H9 (cell line): Measurements from ENCODE around the gene CETP. TPM values are rescaled to one million over a fixed set of nuclear protein-coding genes. Genes with fewer than 3 reads are reported as not detected.

ENCODE experiments used
- DNase-seq: peaks from one replicate; pipeline ENCODE4 v3.0.0-alpha.2; 2017
- H2AFZ ChIP-seq: one replicate; pipeline ENCODE4 v1.6.1; 2013; ENCODE audit warnings: mild to moderate bottlenecking, low read length, control low read depth, moderate library complexity
- H2AK5ac ChIP-seq: 2 replicates; pipeline ENCODE4 v1.6.1; 2013; ENCODE audit warnings: low read length, control low read depth, mixed read lengths; ENCODE audit not compliant: insufficient read length
- H2BK120ac ChIP-seq: one replicate; pipeline ENCODE4 v1.6.1; 2013; ENCODE audit warnings: low read depth, mild to moderate bottlenecking, low read length, control low read depth, inconsistent platforms; ENCODE audit not compliant: poor library complexity, severe bottlenecking
- H2BK12ac ChIP-seq: 2 replicates; pipeline ENCODE4 v1.6.1; 2013; ENCODE audit warnings: low read length, control low read depth, mixed read lengths, low read depth; ENCODE audit not compliant: insufficient read length
- H2BK15ac ChIP-seq: 2 replicates; pipeline ENCODE4 v1.6.1; 2013; ENCODE audit warnings: low read depth, low read length, control low read depth
- H2BK20ac ChIP-seq: one replicate; pipeline ENCODE4 v1.6.1; 2013; ENCODE audit warnings: low read depth, mild to moderate bottlenecking, low read length, control low read depth, inconsistent platforms; ENCODE audit not compliant: poor library complexity, severe bottlenecking
- H2BK5ac ChIP-seq: 2 replicates; pipeline ENCODE4 v1.6.1; 2013; ENCODE audit warnings: low read length, control low read depth, mixed read lengths; ENCODE audit not compliant: insufficient read length
- H3K14ac ChIP-seq: 2 replicates; pipeline ENCODE4 v1.6.1; 2013; ENCODE audit warnings: low read length, control low read depth; ENCODE audit not compliant: insufficient read depth
- H3K18ac ChIP-seq: 2 replicates; pipeline ENCODE4 v1.6.1; 2013; ENCODE audit warnings: low read depth, mild to moderate bottlenecking, mixed read lengths, low read length, control low read depth; ENCODE audit not compliant: insufficient read length
- H3K23ac ChIP-seq: 2 replicates; pipeline ENCODE4 v1.6.1; 2013; ENCODE audit warnings: low read length, control low read depth, mixed read lengths, low read depth; ENCODE audit not compliant: insufficient read length
- H3K23me2 ChIP-seq: 2 replicates; pipeline ENCODE4 v1.6.1; 2013; ENCODE audit warnings: low read depth, mild to moderate bottlenecking, mixed read lengths, low read length, control low read depth; ENCODE audit not compliant: insufficient read length, poor library complexity, severe bottlenecking
- H3K27ac ChIP-seq: 2 replicates; pipeline ENCODE4 v1.5.1; 2013; ENCODE audit warnings: low read length, control low read depth, mixed read lengths, low read depth; ENCODE audit not compliant: insufficient read length
- H3K27me3 ChIP-seq: 2 replicates; pipeline ENCODE4 v1.6.1; 2013; ENCODE audit warnings: low read length, control low read depth, inconsistent platforms; ENCODE audit not compliant: insufficient read depth
- H3K4ac ChIP-seq: 2 replicates; pipeline ENCODE4 v1.6.1; 2013; ENCODE audit warnings: low read depth, mild to moderate bottlenecking, control low read depth, inconsistent platforms, low read length, moderate library complexity
- H3K4me1 ChIP-seq: 2 replicates; pipeline ENCODE4 v1.6.1; 2013; ENCODE audit warnings: low read length, control low read depth, inconsistent platforms; ENCODE audit not compliant: insufficient read depth
- H3K4me2 ChIP-seq: 2 replicates; pipeline ENCODE4 v1.6.1; 2013; ENCODE audit warnings: low read length, control low read depth, mixed read lengths; ENCODE audit not compliant: insufficient read length, insufficient read depth
- H3K56ac ChIP-seq: 2 replicates; pipeline ENCODE4 v1.6.1; 2013; ENCODE audit warnings: low read depth, mild to moderate bottlenecking, mixed read lengths, low read length, control low read depth; ENCODE audit not compliant: insufficient read length
- H3K79me1 ChIP-seq: 2 replicates; pipeline ENCODE4 v1.6.1; 2013; ENCODE audit warnings: low read depth, mild to moderate bottlenecking, moderate library complexity, low read length, control low read depth, inconsistent platforms; ENCODE audit not compliant: insufficient read depth, poor library complexity, severe bottlenecking
- H3K79me2 ChIP-seq: 2 replicates; pipeline ENCODE4 v1.6.1; 2013; ENCODE audit warnings: low read length, control low read depth, inconsistent platforms; ENCODE audit not compliant: insufficient read depth
- H3K9ac ChIP-seq: 2 replicates; pipeline ENCODE4 v1.6.1; 2013; ENCODE audit warnings: low read length, control low read depth, mixed read lengths; ENCODE audit not compliant: insufficient read length; ENCODE audit errors: extremely low read depth
- H3K9me3 ChIP-seq: one replicate; pipeline ENCODE4 v1.6.1; 2013; ENCODE audit warnings: low read depth, low read length, inconsistent platforms; ENCODE audit not compliant: control insufficient read depth
- H3T11ph ChIP-seq: one replicate; pipeline ENCODE4 v1.6.1; 2013; ENCODE audit warnings: mild to moderate bottlenecking, low read length, control low read depth, inconsistent platforms
- H4K20me1 ChIP-seq: one replicate; pipeline ENCODE4 v1.6.1; 2013; ENCODE audit not compliant: control insufficient read depth, insufficient read length, insufficient read depth
- H4K5ac ChIP-seq: 2 replicates; pipeline ENCODE4 v1.6.1; 2013; ENCODE audit warnings: low read depth, mild to moderate bottlenecking, mixed read lengths, low read length, control low read depth; ENCODE audit not compliant: insufficient read length
- H4K8ac ChIP-seq: replicated peaks from 2 replicates; pipeline ENCODE4 v1.6.1; 2013; ENCODE audit warnings: low read length, control low read depth, mixed read lengths, low read depth; ENCODE audit not compliant: insufficient read length
- H4K91ac ChIP-seq: 2 replicates; pipeline ENCODE4 v1.6.1; 2013; ENCODE audit warnings: low read depth, mild to moderate bottlenecking, moderate library complexity, mixed read lengths, low read length, control low read depth; ENCODE audit not compliant: insufficient read length
- H3K27ac Mint-ChIP-seq, 3 experiments: 2 replicates in 2 of 3; 3 replicates in 1 of 3; pipeline ENCODE4 v1.8.0; 2020 to 2021; ENCODE audit warnings: mixed read lengths in 3 of 3, mild to moderate bottlenecking in 1 of 3, moderate library complexity in 1 of 3
- H3K27me3 Mint-ChIP-seq: 2 replicates; pipeline ENCODE4 v1.8.0; 2021; ENCODE audit warnings: low read depth, mild to moderate bottlenecking, moderate library complexity, mixed read lengths
- H3K36me3 Mint-ChIP-seq, 3 experiments: 2 replicates in 2 of 3; 3 replicates in 1 of 3; pipeline ENCODE4 v1.8.0; 2020 to 2021; ENCODE audit warnings: low read depth in 3 of 3, mixed read lengths in 3 of 3; ENCODE audit not compliant: insufficient read depth in 1 of 3
- H3K4me1 Mint-ChIP-seq, 2 experiments: 2 replicates each; pipeline ENCODE4 v1.8.0; 2020; ENCODE audit warnings: mixed read lengths in 2 of 2
- H3K4me3 Mint-ChIP-seq, 2 experiments: 2 replicates in 1 of 2; 3 replicates in 1 of 2; pipeline ENCODE4 v1.8.0; 2020 to 2021; ENCODE audit warnings: mild to moderate bottlenecking in 2 of 2, mixed read lengths in 2 of 2, moderate library complexity in 1 of 2
- H3K9me3 Mint-ChIP-seq, 2 experiments: 2 replicates in 1 of 2; 3 replicates in 1 of 2; pipeline ENCODE4 v1.8.0; 2020; ENCODE audit warnings: mild to moderate bottlenecking in 2 of 2, mixed read lengths in 2 of 2, moderate library complexity in 1 of 2
- CTCF ChIP-seq: fragments of 200-600 bp; sonication (generic); conservative IDR thresholded peaks from 3 replicates; pipeline ENCODE4 v1.8.0; 2021; ENCODE audit warnings: antibody characterized with exemption, mild to moderate bottlenecking
- WGBS: extraction: QIAGEN DNeasy Blood & Tissue Kit; methylation state at CpG from one replicate; pipeline ENCODE4 v1.1.7; 2013; ENCODE audit warnings: missing lambda C conversion rate, low lambda C conversion rate, mixed read lengths; ENCODE audit not compliant: insufficient read length; ENCODE audit errors: extremely low coverage; 5-methylcytosine and 5-hydroxymethylcytosine counted together
- total RNA-seq: library from RNA; stranded (reverse); gene quantifications from 2 replicates; pipeline ENCODE4 v1.2.1, GENCODE V29; 2021

The CETP gene
- total RNA-seq, 1 experiment from 2014 or later: not detected

DNA sequence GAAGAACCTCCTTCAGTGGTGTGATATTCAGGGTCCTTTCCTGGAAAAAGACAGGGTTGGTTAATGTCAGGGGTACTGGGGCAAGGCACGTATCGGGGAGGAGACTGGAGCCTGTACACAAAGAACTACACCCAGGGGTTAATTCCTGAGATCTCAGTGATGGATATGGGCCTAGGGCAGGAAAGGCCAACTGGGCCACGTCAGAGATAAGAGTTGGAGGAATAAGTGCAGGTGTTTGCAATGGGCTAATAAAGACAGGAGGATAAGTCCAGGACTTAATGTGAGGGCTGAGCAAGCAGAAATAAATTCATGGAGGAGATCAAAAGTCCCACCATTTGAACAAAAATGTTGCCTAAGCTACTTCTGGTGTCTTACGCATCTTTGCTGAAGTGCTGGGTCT is 40.2 kb upstream of the CETP start:
- Mint-ChIP-seq H3K27ac (no peak overlapping the region), H3K9me3 (peaks cover 0 to 2% of the 10 kb centered on the region in 2 experiments; a peak in 1 of 5 replicates), H3K4me1 (peaks cover 3 to 6% of the 10 kb centered on the region in 2 experiments; a peak in 1 of 4 replicates), H3K36me3 (no peaks in the 10 kb centered on the region), H3K27me3 (peaks cover 14% of the 10 kb centered on the region), H3K4me3 (no peak overlapping the region)
- Histone ChIP-seq H3K79me2 (no peaks in the 10 kb centered on the region), H2AFZ (no peak overlapping the region), H3K27ac (no peak overlapping the region), H3K23ac (no peak overlapping the region), H3K4me2 (no peak overlapping the region), H3T11ph (no peak overlapping the region), H3K4me1 (no peaks in the 10 kb centered on the region), H3K56ac (no peak overlapping the region), H2BK20ac (no peak overlapping the region), H2BK5ac (no peak overlapping the region), H4K5ac (no peak overlapping the region), H3K9me3 (no peaks in the 10 kb centered on the region), H4K8ac (no peak overlapping the region), H3K18ac (no peak overlapping the region), H2BK12ac (no peak overlapping the region), H3K23me2 (no peaks in the 10 kb centered on the region), H2AK5ac (no peak overlapping the region), H3K14ac (no peak overlapping the region), H3K9ac (no peak overlapping the region), H4K20me1 (no peaks in the 10 kb centered on the region), H3K27me3 (no peaks in the 10 kb centered on the region), H4K91ac (no peak overlapping the region), H2BK15ac (no peak overlapping the region), H2BK120ac (no peak overlapping the region), H3K4ac (no peak overlapping the region), H3K79me1 (no peaks in the 10 kb centered on the region)
- WGBS: no CpG with 5 or more reads among the region's 4 CpGs
- no peak for DNase-seq
- TF ChIP-seq CTCF: no peak
